RPMI7951 (cell line): Measurements from ENCODE around the gene IL3RA. TPM values are rescaled to one million over a fixed set of nuclear protein-coding genes. Genes with fewer than 3 reads are reported as not detected.
"Not testable (repeated sequence)": the region's sequence is repeated elsewhere in the genome, so short reads cannot be mapped to it uniquely, and the experiment has no call there.

Source experiments
- DNase-seq: peaks from one replicate; pipeline ENCODE4 v3.0.0-alpha.2; 2012; ENCODE audit warnings: low read depth
- total RNA-seq: library from RNA; depleted of rRNA; stranded (reverse); fragments of >200 nt; shearing (Covaris generic); gene quantifications from 2 replicates; pipeline ENCODE4 v1.2.3, GENCODE V29; 2014

Gene IL3RA
- total RNA-seq, 1 experiment from 2014 or later, result not detected

DNA sequence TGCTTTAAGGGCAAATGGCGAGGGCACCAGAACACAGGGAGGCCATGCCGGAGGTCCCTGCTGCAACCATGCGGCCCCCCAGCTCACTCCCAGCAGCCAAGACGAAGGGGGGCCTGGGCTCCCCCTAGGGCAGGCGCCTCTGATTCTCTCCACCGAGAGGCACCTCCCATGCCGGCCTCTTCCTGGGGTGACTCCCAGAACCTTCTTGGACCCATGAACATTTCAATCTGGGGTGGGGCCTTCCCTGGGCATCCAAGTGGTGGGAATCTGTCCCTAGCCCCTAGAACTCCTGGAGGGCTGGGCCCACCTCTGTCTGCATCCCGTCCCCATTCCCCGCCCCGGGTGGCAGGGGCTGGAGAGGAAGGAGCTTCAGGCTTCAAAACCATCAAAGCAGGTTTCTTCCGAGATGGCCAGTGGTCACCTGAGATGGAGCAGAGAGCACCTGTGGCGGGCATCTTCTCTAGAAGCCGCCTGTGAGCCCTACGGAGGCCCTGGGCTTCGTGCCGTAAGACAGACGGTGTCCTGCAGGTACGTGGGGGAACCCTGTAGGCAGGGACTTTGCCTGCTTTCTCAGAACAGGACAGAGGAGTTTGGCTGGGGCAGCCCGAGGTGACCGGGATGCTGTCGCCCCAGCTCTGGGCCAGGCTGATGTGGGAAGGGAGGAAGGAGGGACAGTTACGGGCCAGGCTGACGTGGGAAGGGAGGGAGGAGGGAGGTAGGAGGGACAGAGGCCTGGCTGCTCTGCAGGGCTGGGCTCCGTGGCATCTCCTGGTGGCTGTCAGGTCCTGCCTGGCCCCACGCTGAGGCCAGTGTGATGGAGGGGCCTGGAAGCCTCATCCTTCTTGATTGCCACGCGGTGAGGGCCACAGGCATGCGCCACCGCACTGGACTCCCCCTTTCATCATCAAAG lies 62.1 kb downstream of the IL3RA start:
- no peak for DNase-seq

DNA sequence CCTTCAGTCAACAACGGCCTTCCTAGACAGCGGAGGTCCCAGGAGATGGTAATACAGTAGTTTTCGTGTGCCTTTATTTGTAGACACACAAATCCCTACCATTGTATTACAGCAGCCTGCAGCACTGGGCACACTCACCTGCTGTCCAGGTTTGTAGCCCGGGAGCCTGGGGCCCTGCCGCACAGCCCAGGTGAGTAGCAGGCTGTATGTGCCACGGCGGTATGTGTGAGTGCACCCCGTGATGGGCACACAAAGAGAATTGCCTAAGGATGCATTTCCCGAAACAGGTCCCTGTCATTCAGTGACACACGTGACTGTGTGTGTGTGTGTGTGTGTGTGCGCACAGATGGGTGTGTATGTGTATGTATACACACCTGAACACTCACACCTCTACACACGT lies 63.5 kb downstream of the IL3RA start:
- no peak for DNase-seq

DNA sequence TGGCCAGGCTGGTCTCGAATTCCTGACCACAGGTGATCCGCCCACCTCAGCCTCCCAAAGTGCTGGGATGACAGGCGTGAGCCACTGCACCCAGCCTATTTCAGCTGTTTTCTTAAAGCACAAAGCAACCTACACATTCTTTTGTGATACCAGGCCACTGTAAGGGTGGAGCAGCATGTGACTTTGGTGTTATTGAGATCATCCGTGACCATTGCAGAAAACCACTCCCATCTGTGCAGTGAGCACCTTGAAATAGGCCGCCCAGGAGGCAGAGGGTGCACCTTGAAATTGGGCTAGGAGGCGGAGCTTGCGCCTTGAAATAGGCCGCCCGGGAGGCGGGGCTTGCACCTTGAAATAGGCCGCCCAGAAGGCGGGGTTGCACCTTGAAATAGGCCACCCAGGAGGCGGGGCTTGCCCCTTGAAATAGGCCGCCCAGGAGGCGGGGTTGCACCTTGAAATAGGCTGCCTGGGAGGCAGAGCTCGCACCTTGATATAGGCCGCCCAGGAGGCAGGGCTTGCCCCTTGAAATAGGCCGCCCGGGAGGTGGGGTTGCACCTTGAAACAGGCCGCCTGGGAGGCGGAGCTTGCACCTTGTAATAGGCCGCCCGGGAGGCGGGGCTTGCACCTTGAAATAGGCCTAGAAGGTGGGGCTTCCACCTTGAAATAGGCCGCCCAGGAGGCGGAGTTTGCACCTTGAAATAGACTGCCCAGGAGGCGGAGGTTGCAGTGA lies 64.3 kb downstream of the IL3RA start:
- no peak for DNase-seq

DNA sequence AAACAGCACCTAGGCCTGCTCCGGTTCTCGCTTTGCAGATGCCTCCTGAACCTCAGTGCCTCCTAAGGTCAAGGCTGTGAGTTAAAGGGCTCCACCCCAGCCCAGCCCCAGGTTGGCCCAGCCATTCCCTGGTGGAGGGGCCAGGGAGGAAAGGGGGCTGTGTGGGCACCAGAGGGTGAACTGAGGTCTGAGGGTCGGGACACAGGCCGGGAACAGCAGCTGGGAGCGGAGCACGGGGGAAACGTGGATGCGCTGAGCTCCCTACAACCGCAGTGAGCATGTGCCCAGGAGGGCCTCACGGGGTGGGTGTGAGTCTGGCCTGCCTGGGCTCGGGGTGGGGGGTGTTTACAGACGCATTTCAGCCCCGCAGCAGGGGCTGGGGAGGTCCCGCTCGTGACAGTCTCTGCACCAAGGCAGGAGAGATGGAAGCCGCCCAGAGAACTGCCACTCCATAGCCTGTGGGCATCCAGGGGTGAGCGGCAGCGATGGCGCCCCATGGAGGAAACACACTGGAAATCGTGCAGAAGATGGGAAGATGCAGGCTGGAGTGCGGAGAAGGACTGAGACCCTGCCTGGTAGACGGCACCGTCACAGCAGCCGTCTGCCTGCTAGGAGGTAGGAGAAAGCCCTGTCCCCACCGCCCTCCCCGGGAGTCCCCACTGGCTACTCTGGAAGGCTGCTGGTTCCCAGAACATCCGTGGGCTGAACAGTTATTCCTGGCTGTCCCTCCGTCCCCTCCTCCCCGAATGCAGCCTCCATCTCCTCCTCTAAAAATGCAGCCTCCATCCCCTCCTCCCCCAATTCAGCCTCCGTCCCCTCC lies 65.2 kb downstream of the IL3RA start:
- DNase-seq, result no peak

DNA sequence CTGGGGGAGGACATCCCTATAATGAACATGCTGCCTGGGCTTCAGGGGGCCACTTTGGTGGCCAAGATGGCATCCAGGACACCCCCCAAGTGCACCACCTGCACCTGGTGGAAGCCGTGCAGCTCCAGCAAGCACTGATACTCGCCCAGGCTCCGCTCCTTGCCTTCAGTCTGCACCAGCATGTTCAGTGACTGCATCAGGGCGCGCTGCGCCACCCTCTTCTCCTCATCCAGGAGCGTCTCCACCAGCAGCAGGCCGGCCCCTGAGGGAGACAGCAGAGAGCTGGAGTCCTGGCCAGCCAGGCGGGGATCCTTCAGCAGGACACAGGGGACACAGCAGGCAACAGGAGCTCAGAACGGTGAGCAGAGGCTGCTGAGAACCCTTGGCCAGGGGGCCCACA lies 66.6 kb downstream of the IL3RA start:
- no peak for DNase-seq

DNA sequence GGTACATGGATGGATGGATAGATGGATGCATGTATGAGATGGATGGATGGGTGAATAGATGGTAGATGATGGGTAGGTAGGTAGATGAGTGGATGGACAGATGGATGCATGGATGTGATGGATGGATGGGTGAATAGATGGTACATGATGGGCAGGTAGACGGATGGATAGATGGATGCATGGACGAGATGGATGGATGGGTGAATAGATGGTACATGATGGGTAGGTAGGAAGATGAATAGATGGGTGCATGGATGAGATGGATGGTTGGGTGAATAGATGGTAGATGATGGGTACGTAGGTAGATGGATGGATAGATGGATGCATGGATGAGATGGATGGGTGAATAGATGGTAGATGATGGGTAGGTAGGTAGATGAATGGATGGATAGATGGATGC lies 67.3 kb downstream of the IL3RA start:
- DNase-seq, result not testable (repeated sequence)

DNA sequence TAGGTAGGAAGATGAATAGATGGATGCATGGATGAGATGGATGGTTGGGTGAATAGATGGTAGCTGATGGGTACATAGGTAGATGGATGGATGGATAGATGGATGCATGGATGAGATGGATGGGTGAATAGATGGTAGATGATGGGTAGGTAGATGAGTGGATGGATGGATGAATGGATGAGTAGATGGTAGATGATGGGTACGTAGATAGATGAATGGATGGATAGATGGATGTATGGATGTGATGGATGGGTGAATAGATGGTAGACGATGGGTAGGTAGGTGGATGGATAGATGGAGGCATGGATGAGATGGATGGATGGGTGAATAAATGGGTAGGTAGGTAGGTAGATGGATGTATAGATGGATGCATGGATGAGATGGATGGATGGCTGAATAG lies 69.2 kb downstream of the IL3RA start:
- DNase-seq, result not testable (repeated sequence)

DNA sequence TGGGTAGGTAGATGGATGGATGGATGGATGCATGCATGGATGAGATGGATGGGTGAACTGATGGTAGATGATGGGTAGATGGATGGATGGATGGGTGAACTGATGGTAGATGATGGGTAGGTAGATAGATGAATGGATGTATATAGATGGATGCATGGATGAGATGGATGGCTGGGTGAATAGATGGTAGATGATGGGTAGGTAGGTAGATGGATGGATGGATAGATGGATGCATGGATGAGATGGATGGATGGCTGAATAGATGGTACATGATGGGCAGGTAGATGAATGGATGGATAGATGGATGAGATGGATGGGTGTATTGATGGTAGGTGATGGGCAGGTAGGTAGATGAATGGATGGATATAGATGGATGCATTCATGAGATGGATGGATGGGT lies 70.5 kb downstream of the IL3RA start:
- DNase-seq, result no peak

DNA sequence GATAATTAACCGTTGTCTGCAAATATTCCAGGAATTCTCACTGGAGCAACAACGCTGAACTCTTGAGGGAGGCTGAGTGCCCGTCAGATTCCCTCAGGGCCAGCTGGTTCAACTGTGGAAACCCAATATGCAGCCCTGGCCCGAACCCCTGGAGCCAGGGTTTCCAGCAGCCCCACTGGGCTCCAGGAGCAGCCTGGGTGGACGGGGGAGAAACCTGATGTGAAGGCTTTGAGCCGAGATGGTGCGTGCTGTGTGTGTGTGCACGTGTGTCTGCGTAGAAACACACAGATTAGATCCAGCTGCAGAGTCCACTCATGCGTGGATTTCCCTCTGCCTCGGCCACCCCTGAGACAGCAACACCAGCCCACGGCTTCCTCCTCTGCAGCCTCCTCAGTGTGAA lies 74.7 kb downstream of the IL3RA start:
- DNase-seq, result no peak

DNA sequence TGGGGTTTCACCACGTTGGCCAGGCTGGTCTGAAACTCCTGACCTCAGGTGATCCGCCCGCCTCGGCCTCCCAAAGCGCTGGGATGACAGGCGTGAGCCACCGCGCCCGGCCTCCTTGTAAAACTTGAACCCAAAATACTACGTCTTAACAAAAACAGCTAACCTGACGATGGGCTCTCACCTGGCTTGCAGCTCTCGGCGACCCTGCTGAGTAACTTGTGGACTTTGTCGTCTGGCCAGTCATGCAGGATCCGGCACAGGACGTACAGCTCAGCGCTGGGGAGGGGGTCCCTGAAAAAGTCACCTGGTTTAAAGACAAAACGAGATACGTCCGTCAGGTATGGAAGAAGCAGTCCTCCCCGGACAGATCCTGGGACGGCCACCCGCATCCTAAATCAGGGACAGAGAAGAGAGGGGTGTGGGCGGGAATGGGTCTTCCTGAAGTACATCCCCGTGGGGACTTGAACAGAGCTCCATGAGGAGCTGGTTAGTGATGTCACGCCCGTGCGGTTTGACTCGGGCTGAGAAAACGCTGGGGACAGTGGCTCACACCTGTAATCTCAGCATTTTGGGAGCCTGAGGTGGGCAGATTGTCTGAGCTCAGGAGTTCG lies 76.1 kb downstream of the IL3RA start:
- DNase-seq, result no peak

DNA sequence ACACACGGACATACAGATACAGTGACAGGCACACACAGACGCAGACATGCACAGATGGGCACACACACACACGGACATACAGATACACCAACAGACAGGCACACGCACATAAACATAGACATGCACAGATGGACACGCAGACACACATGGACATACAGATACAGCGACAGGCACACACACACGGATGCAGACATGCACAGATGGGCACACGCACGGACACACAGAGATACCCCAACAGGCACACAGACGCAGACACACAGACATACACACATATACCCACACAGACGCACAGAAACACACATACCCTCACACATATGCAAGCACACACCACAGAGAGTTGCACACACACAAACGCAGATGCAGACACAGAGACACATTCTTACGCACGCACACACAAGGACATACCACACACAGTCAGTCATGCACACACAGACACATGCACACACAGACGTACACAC lies 79.8 kb downstream of the IL3RA start:
- no peak for DNase-seq

DNA sequence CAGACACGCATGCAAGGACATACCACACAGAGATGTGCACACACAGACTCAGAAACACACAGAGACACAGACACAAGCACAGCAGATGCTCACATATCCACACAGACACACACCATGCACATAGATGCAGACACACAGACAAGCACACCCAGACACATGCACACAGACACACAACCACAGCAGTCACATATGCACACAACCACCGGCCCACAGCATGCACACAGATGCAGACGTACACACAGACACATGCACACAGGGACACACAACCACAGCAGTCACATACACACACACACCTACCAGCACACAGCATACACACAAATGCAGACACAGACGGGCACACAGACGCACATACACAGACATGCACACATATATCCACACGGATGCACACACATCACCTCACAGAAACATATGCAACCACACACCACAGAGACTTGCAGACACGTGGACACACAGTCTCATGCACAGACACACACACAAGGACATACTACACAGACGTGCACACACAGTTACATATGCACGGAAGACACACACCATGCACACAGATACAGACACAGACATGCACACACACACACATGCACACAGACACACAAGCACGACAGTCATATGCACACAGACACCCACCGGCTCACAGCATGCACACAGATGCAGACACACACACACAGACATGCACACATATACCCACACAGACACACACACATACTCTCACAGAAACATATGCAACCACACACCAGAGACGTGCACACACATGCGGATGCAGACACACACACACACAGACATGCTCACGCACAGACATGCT lies 80.6 kb downstream of the IL3RA start:
- DNase-seq, result no peak

DNA sequence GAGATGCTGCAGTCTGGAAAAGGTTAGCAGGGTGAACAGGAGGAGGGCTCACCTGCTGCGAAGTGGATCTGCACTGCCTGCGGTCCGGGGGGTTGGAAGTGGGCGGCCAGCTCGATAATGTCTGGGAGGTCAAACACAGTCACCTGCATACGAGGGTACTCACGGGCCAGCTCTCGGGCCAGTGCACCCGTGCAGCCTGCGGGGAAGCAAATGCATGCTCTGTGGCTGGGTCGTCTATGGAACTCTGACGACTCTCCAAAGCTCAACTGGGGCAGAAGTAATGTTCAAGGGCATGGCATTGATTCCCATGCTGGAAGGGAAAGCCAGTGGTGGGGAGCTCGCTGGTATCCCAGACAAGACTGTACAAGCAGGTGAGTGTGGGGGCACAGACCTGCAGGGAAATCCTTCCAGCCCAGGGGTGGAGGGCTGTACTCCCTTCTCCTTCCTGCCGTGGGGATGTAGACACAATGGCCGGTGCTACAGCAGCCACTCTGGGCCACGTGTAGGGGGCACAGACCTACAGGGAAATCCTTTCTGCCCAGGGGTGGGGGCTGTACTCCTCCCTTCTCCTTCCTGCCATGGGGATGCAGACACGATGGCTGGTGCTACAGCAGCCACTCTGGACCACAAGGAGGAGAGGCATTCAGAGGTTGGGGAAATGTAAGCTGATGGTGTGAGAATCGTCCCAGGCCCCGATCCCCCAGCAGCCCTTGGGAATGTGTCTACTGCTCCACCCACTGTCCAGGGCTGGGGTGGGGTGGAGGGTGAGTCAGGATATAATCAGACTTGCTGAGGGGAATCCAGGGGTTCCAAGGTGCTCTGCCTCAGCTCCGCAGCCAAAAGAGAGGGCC lies 81.6 kb downstream of the IL3RA start:
- DNase-seq, result no peak

DNA sequence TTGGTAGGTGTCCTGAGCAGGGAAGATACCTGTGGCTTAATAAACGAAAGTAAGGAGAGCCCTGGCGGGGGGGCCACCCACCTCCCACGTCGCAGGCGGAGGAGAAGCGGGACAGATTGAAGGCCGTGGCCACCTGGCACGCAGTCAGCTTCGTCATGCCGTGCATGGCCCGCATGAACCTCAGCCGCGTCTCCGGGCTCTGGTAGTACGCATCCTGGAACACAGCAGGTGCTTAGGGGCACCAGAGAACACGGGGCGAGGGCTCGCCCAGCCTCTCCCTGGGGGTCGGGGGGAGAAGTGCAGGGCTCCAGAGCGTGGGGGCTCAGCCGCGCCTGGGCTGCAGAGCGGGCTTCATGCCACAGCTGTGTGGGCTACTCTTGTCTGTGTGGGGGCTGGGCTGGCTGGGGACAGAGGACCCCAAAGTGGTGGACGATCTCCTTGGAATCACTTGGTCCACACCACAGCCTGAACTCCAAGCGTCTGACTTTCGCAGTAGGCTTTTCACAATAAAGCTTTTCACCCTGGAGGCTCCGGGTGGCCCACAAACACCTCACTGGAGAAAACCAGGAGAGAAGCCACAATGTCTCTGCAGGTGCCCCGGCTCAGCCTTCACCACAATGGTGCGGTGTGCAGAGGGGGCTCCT lies 82.4 kb downstream of the IL3RA start:
- DNase-seq, result no peak

DNA sequence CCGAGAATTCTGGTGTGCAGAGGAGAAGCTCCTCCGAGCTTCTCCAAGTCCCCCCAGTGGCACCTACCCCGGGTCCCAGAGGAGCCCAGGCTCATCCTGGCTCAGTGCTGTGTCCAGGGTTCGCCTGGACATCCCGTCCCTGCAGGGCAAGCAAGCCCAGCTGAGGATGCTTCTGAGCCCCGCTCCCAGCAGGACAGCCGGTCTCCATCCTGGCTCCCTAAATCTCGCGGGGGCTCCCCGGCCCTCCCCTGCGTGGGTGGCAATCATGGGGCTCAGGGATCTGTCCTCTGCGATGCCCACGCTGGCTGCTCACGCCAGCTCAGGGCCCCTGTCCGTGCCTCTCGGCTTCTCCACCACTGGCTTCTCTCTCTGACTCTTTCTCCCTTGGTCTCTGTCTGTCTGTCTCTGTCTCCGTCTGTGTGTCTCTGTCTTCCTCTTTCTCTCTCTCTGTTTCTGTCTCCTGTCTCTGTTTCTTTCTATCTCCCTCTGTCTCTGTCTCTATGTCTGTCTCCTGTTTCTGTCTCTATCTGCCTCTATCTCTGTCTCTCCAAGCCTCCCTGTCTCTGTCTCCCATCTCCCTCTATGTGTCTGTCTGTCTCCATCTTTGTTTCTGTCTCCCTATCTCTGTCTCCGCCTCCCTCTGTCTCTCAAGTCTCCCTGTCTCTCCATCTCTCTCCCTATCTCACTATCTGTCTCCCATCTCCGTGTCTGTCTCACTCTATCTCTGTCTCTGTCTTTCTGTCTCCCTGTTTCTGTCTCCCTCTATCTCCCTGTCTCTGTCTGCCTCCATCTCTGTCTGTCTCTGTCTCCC lies 83.2 kb downstream of the IL3RA start:
- DNase-seq, result no peak

DNA sequence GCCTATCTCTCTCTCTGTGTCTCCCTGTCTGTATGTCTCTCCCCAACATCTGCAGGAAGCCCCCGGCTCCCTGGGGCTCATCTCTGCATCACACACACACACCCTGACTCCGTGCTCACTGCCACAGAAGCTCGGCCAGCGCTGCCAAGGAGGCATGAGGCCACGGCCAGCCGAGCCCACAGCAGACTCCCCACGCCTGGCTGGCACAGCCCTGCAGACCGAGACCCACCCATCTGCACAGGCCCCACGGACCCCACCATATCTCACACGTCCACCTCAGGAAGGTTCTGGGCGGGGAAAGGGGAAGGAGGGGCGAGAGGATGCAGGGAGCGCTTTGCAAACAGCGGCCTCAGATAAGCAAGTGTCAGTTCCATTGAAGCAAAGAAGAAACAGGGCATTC lies 83.8 kb downstream of the IL3RA start:
- DNase-seq, result no peak

DNA sequence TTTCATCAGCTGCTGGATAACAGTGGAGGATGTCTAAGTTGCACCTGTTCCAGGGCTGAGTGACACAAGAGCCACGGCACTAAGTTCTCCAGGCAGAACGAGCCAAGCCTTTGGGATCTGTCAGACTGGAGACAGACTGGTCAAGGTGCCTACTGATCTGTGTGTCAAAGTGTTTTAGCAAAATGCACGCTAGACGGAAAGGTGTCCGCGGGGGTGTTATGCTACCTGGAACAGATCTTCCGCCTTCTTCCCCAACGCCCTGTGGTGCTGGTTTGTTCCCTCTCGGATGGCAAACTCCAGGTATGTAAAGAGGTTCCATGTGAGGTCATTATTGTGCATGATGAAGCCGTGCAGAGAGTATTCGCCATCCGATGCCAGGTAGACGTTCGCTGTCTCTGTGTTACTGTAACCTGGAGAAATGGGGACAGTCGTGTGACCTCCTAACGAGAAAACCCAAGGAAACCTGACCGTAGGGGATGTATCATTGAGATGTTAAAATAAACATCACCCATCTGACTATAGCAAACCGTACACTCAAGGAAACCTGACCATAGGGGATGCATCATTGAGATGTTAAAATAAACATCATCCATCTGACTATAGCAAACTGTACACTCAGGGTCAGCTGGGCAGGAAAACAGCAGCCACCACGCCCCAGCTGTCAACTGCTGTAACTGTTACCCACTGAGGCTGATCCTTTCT lies 85.0 kb downstream of the IL3RA start:
- no peak for DNase-seq

DNA sequence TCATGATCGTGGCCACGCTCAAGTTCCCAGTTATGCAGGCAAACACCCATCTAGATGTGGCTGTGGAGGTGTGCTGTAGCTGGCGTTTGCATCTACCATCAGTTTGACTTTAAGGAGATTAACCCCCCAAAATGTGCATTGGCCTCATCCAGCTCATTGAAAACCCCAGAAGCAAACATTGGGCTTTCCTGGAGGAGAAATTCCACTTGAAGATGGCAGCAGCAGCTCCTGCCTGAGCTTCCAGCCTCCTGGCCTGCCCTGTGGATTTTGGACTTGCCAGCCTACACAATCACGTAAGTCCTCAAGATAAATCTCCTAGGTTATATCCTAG lies 85.5 kb downstream of the IL3RA start:
- no peak for DNase-seq
